ENCODE results near the gene SPRR1A. TPM values are rescaled to one million over a fixed set of nuclear protein-coding genes. Genes with fewer than 3 reads are reported as not detected.

Gene SPRR1A
- total and polyA plus RNA-seq, 10 of the 15 experiments (the other 5 are each of a cell fraction or from before 2014, with no cell fraction given): not detected

- TF ChIP-seq STAT1 (conservative IDR thresholded peaks at IDR 0.05): no peak
- TF ChIP-seq POLR2AphosphoS5 (IDR thresholded peaks at IDR 0.05; ENCODE audit: low read length): no peak
- no peak for TF ChIP-seq BRCA1 (IDR thresholded peaks at IDR 0.05; ENCODE audit: low read depth, low read length)
These were observed 1.8 kb upstream of the SPRR1A start (continued) for GRCh38 chr1:152982076-152982475.

- Histone ChIP-seq H3K4me3 (no peak overlapping the region), H3K36me3 (ENCODE audit: control insufficient read depth in 2 of 2, insufficient read depth in 2 of 2, low read length in 1 of 2) (no peaks in the 10 kb centered on the region), H3K9ac (ENCODE audit: control insufficient read depth, insufficient read depth, low read length) (no peak overlapping the region), H3K4me1 (ENCODE audit: control insufficient read depth, insufficient read depth, low read length) (no peaks in the 10 kb centered on the region), H2AFZ (ENCODE audit: control insufficient read depth, low read depth, low read length) (no peak overlapping the region), H4K20me1 (ENCODE audit: control insufficient read depth, insufficient read depth) (no peaks in the 10 kb centered on the region; the same call in 1 of the 2 replicates), H3K4me2 (ENCODE audit: control insufficient read depth, insufficient read depth) (no peak overlapping the region), H3K79me2 (ENCODE audit: control insufficient read depth, insufficient read depth, low read length) (no peaks in the 10 kb centered on the region), H3K9me3 (replicated peaks; ENCODE audit: control insufficient read depth, insufficient read depth, low read length) (no peaks in the 10 kb centered on the region), H3K27ac (ENCODE audit: control insufficient read depth, insufficient read depth) (no peak overlapping the region), H3K27me3 (replicated peaks in 1 of 2; ENCODE audit: control insufficient read depth in 2 of 2, insufficient read depth in 2 of 2, low read length in 1 of 2) (no peaks in the 10 kb centered on the region)
- ChIA-PET CTCF (interaction anchor here (1.6 kb wide), 1 partner anchor 209 kb away, joined by 3 read pairs; no protein-coding TSS in a partner anchor), SMC1A (ENCODE audit: uncharacterized antibody, unreplicated experiment) (no interaction called here), RAD21 (ENCODE audit: unreplicated experiment) (no interaction called here), POLR2A (no interaction called here)
- no peak for FAIRE-seq
- intact Hi-C loops (cut with micrococcal nuclease; ENCODE audit: unreplicated experiment) (no loop called here), in situ Hi-C loops (cut with MboI) (no loop called here)
- DNase-seq (ENCODE audit: low read depth, low spot score): no peak
- no peak for TF ChIP-seq GABPA (IDR thresholded peaks at IDR 0.05; ENCODE audit: low read depth)
- TF ChIP-seq RBBP5 (conservative IDR thresholded peaks at IDR 0.05): no peak
- TF ChIP-seq HSF1 (IDR thresholded peaks at IDR 0.05; ENCODE audit: low read depth, low read length): no peak
- no peak for TF ChIP-seq IKZF2 (IDR thresholded peaks at IDR 0.05)
- no peak for TF ChIP-seq ZNF384 (IDR thresholded peaks at IDR 0.05; ENCODE audit: borderline replicate concordance, low read depth, low read length)
- TF ChIP-seq MEF2B (IDR thresholded peaks at IDR 0.05; ENCODE audit: partially characterized antibody, poor library complexity, severe bottlenecking): no peak
- ATAC-seq: no peak
- BruUV-seq (replicated peaks): no TSS peak
These were observed 647 bp upstream of the SPRR1A start for GRCh38 chr1:152983234-152983633.

All from GM12878 (cell line).